HCT116 (cell line): ENCODE data around the gene ACADS. TPM values are rescaled to one million over a fixed set of nuclear protein-coding genes. Genes with fewer than 3 reads are reported as not detected.

ENCODE experiments used
- ATAC-seq: fragments of 200-7000 bp; cut with Tn5 transposase; 2 replicates; pipeline ENCODE4 v1.9.1; 2020; ENCODE audit warnings: mild to moderate bottlenecking, moderate library complexity
- BruUV-seq: library from RNA; stranded (reverse); fragments of 400-500 nt; replicated peaks from 2 replicates; lab custom pipeline; 2021; lab: Mats Ljungman, UMichigan
- CTCF ChIA-PET: fragments of 300-600 bp; sonication (Branson Sonifier 250); formaldehyde crosslinking; loops from one replicate; lab custom pipeline; 2021; ENCODE audit warnings: antibody characterized with exemption; lab: Charles Lee
- POLR2A ChIA-PET: fragments of 300-600, 350-600 bp; sonication (Branson Sonifier 250); formaldehyde crosslinking; loops from one replicate; lab custom pipeline; 2021; ENCODE audit warnings: antibody characterized with exemption; lab: Charles Lee
- RAD21 ChIA-PET, 2 experiments: fragments of 300-600 bp; sonication (Branson Sonifier 250); formaldehyde crosslinking; loops; one replicate each; lab custom pipeline; 2023; ENCODE audit warnings: low total read pairs in 2 of 2; ENCODE audit not compliant: uncharacterized antibody in 2 of 2, unreplicated experiment in 2 of 2, low non-redundant PET in 1 of 2; lab: Charles Lee
- DNase-seq: peaks from one replicate; pipeline ENCODE4 v3.0.0-alpha.2; 2010; ENCODE audit warnings: low read depth, low spot score
- H2AFZ ChIP-seq: fragments of 200-600 bp; shearing (Covaris generic), sonication (generic); 2 replicates; pipeline ENCODE4 v1.6.1; 2017; ENCODE audit warnings: low read depth, mixed run types, mixed read lengths, antibody characterized with exemption, low read length; ENCODE audit not compliant: poor library complexity, severe bottlenecking
- H3K27ac ChIP-seq: 2 replicates; pipeline ENCODE4 v1.5.1; 2012; ENCODE audit warnings: low read depth, low read length
- H3K27me3 ChIP-seq: fragments of 200-600 bp; sonication (generic); 2 replicates; pipeline ENCODE4 v1.6.1; 2016; ENCODE audit warnings: mixed run types, low read length, mixed read lengths; ENCODE audit not compliant: insufficient read depth
- H3K36me3 ChIP-seq, 2 experiments: fragments of 200-500 bp in 1 of 2; fragments of 200-600 bp in 1 of 2; sonication (Bioruptor generic) in 1 of 2; sonication (generic) in 1 of 2; 2 replicates each; pipeline versions ENCODE4 v1.5.1 to v1.6.1; 2014 to 2016; ENCODE audit warnings: low read length in 2 of 2, inconsistent platforms in 1 of 2, mixed read lengths in 1 of 2, mixed run types in 1 of 2; ENCODE audit not compliant: insufficient read depth in 2 of 2, control insufficient read depth in 1 of 2
- H3K4me1 ChIP-seq, 2 experiments: fragments of 200-600 bp in 1 of 2; sonication (generic) in 1 of 2; 2 replicates each; pipeline versions ENCODE4 v1.5.1 to v1.6.1; 2012 to 2017; ENCODE audit warnings: low read length in 2 of 2, inconsistent platforms in 1 of 2, mild to moderate bottlenecking in 1 of 2, mixed read lengths in 1 of 2, mixed run types in 1 of 2, moderate library complexity in 1 of 2; ENCODE audit not compliant: insufficient read depth in 2 of 2, control insufficient read depth in 1 of 2
- H3K4me2 ChIP-seq: fragments of 200-600 bp; sonication (generic); 2 replicates; pipeline ENCODE4 v1.6.1; 2017; ENCODE audit warnings: mixed run types, low read length, mixed read lengths
- H3K4me3 ChIP-seq, 2 experiments: fragments of 200-600 bp in 1 of 2; sonication (generic) in 1 of 2; replicated peaks in 1 of 2; 2 replicates each; pipeline ENCODE4 v1.5.1; 2011 to 2016; ENCODE audit warnings: low read length in 2 of 2, control low read depth in 1 of 2, low read depth in 1 of 2, mild to moderate bottlenecking in 1 of 2, mixed read lengths in 1 of 2, mixed run types in 1 of 2
- H3K79me2 ChIP-seq: fragments of 200-600 bp; sonication (generic); 2 replicates; pipeline ENCODE4 v1.6.1; 2017; ENCODE audit warnings: mild to moderate bottlenecking, mixed run types, low read length, moderate library complexity, mixed read lengths; ENCODE audit not compliant: insufficient read depth
- H3K9ac ChIP-seq: fragments of 200-600 bp; sonication (generic); 2 replicates; pipeline ENCODE4 v1.6.1; 2016; ENCODE audit warnings: low read length, mixed read lengths
- H3K9me2 ChIP-seq: fragments of 200-600 bp; sonication (generic), shearing (Covaris generic); 2 replicates; pipeline ENCODE4 v1.6.1; 2017; ENCODE audit warnings: mixed run types, mild to moderate bottlenecking, moderate library complexity; ENCODE audit not compliant: insufficient read depth
- H3K9me3 ChIP-seq, 2 experiments: fragments of 200-500 bp in 1 of 2; fragments of 200-600 bp in 1 of 2; sonication (Bioruptor generic) in 1 of 2; sonication (generic) in 1 of 2; 2 replicates each; pipeline ENCODE4 v1.6.1; 2014 to 2017; ENCODE audit warnings: low read length in 2 of 2, mixed read lengths in 2 of 2, inconsistent platforms in 1 of 2, low read depth in 1 of 2, mild to moderate bottlenecking in 1 of 2, mixed run types in 1 of 2, moderate library complexity in 1 of 2; ENCODE audit not compliant: control insufficient read depth in 1 of 2, insufficient read depth in 1 of 2
- H4K20me1 ChIP-seq: fragments of 200-600 bp; sonication (generic), shearing (Covaris generic); 2 replicates; pipeline ENCODE4 v1.6.1; 2017; ENCODE audit warnings: mixed run types, mild to moderate bottlenecking, moderate library complexity; ENCODE audit not compliant: insufficient read depth
- CEBPB ChIP-seq: IDR thresholded peaks from 2 replicates; pipeline ENCODE4 v1.6.1; 2012; ENCODE audit warnings: low read depth
- FOSL1 ChIP-seq: IDR thresholded peaks from 2 replicates; pipeline ENCODE4 v1.6.1; 2012; ENCODE audit warnings: low read depth
- JUND ChIP-seq: IDR thresholded peaks from 2 replicates; pipeline ENCODE4 v1.6.1; 2012
- REST ChIP-seq: IDR thresholded peaks from 2 replicates; pipeline ENCODE4 v1.6.1; 2012; ENCODE audit warnings: low read depth
- ZNF274 ChIP-seq: fragments of 200-500 bp; sonication (Bioruptor generic); IDR thresholded peaks from 2 replicates; pipeline ENCODE4 v1.6.1; 2014; ENCODE audit warnings: mild to moderate bottlenecking, low read depth, low read length, inconsistent platforms
- intact Hi-C: fragments of 100-400 bp; cut with micrococcal nuclease; formaldehyde crosslinking; loops from 2 replicates; pipeline ENCODE4 v1.10.0; 2022
- total RNA-seq: library from RNA; stranded (reverse); gene quantifications from one replicate; pipeline ENCODE4 v1.2.1, GENCODE V29; 2021; ENCODE audit not compliant: unreplicated experiment
- TF ChIP-seq, protein P1 (sequence below), 3 experiments: fragments of 200-600 bp in 1 of 3; sonication (generic) in 1 of 3; IDR thresholded peaks in 2 of 3; conservative IDR thresholded peaks in 1 of 3; 2 replicates each; pipeline ENCODE4 v1.5.1; 2012 to 2017; ENCODE audit warnings: low read depth in 2 of 3, low read length in 2 of 3, antibody characterized with exemption in 1 of 3, borderline replicate concordance in 1 of 3, control low read depth in 1 of 3, mild to moderate bottlenecking in 1 of 3, mixed read lengths in 1 of 3, mixed run types in 1 of 3, moderate library complexity in 1 of 3; ENCODE audit not compliant: insufficient read depth in 1 of 3

The ACADS gene
- total RNA-seq, 1 experiment from 2014 or later: 21.4 TPM

- Histone ChIP-seq H3K79me2 (no peaks in the 10 kb centered on the region), H2AFZ (no peak overlapping the region), H3K27ac (no peak overlapping the region), H3K27me3 (no peaks in the 10 kb centered on the region), H3K9ac (no peak overlapping the region), H3K4me2 (no peak overlapping the region), H3K9me2 (no peaks in the 10 kb centered on the region), H3K9me3 (no peaks in the 10 kb centered on the region), H4K20me1 (no peaks in the 10 kb centered on the region), H3K4me3 (no peak overlapping the region), H3K36me3 (peaks cover 42 to 47% of the 10 kb centered on the region in 2 experiments; a peak in 3 of 4 replicates), H3K4me1 (peaks cover 0 to 17% of the 10 kb centered on the region in 2 experiments; a peak in 2 of 4 replicates)
- no peak for DNase-seq
- CTCF ChIA-PET: no interaction called here
- BruUV-seq: no TSS peak
- TF ChIP-seq FOSL1 (no peak), JUND (no peak), REST (no peak), ZNF274 (no peak), CEBPB (no peak)
- TF ChIP-seq, protein P1, sequence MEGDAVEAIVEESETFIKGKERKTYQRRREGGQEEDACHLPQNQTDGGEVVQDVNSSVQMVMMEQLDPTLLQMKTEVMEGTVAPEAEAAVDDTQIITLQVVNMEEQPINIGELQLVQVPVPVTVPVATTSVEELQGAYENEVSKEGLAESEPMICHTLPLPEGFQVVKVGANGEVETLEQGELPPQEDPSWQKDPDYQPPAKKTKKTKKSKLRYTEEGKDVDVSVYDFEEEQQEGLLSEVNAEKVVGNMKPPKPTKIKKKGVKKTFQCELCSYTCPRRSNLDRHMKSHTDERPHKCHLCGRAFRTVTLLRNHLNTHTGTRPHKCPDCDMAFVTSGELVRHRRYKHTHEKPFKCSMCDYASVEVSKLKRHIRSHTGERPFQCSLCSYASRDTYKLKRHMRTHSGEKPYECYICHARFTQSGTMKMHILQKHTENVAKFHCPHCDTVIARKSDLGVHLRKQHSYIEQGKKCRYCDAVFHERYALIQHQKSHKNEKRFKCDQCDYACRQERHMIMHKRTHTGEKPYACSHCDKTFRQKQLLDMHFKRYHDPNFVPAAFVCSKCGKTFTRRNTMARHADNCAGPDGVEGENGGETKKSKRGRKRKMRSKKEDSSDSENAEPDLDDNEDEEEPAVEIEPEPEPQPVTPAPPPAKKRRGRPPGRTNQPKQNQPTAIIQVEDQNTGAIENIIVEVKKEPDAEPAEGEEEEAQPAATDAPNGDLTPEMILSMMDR (IDR thresholded peaks at IDR 0.05 in 2 of 3, conservative IDR thresholded peaks at IDR 0.05 in 1 of 3; ENCODE audit: borderline replicate concordance in 1 of 3, insufficient read depth in 1 of 3, low read depth in 2 of 3, low read length in 2 of 3): no peak
- RAD21 ChIA-PET: no interaction called here
- ATAC-seq: no peak
- intact Hi-C loops: no loop called here
- POLR2A ChIA-PET: no interaction called here
Observed at GRCh38 chr12:120720987-120721801, 4.4 kb upstream of the ACADS start.
